Activated T-helper 2 cell treated with anti-CD3 and anti-CD28 coated beads, Interferon-gamma antibody, Interleukin-2, Interleukin-4, amounts not matched to agents 10 μg/mL and 5 μg/mL and 100 μg/mL, durations not matched to agents 14 hours and 24 hours and 36 hours (primary cell): ENCODE results near the gene ACAA2. TPM values are rescaled to one million over a fixed set of nuclear protein-coding genes. Genes with fewer than 3 reads are reported as not detected.

ENCODE experiments used
- DNase-seq: peaks from one replicate; pipeline ENCODE4 v3.0.0; 2021; ENCODE audit warnings: low spot score
- H3K27ac Mint-ChIP-seq: one replicate; pipeline ENCODE4 v1.8.0; 2021; ENCODE audit warnings: mixed read lengths
- H3K27me3 Mint-ChIP-seq: one replicate; pipeline ENCODE4 v1.8.0; 2021; ENCODE audit warnings: low read depth, mixed read lengths
- H3K36me3 Mint-ChIP-seq: one replicate; pipeline ENCODE4 v1.8.0; 2021; ENCODE audit warnings: low read depth, mixed read lengths
- H3K4me1 Mint-ChIP-seq: one replicate; pipeline ENCODE4 v1.8.0; 2021; ENCODE audit warnings: low read depth, mixed read lengths
- H3K4me3 Mint-ChIP-seq: one replicate; pipeline ENCODE4 v1.8.0; 2021; ENCODE audit warnings: low read depth, mild to moderate bottlenecking, moderate library complexity, mixed read lengths
- H3K9me3 Mint-ChIP-seq: one replicate; pipeline ENCODE4 v1.8.0; 2021; ENCODE audit warnings: mixed read lengths
- intact Hi-C: fragments of 100-400 bp; cut with micrococcal nuclease; formaldehyde crosslinking; loops from one replicate; pipeline ENCODE4 v1.15.1; 2023
- total RNA-seq: library from RNA; stranded (reverse); gene quantifications from 2 replicates; pipeline ENCODE4 v1.2.3, GENCODE V29; 2022

ACAA2 gene
- total RNA-seq, 1 donor from 2014 or later = 85.7 TPM

- intact Hi-C loops = no loop called here
- DNase-seq = no peak
- H3K36me3 Mint-ChIP-seq = no peaks in the 10 kb centered on the region
- peaks cover 5% of the 10 kb centered on the region for H3K9me3 Mint-ChIP-seq
- no peak overlapping the region for H3K4me3 Mint-ChIP-seq
- H3K4me1 Mint-ChIP-seq = peaks cover 2% of the 10 kb centered on the region
- H3K27ac Mint-ChIP-seq = no peak overlapping the region
- peaks cover 23% of the 10 kb centered on the region for H3K27me3 Mint-ChIP-seq
These were observed 59.7 kb downstream of the ACAA2 start for GRCh38 chr18:49753643-49754042.

GRCh38 chr18:49752095-49752457 lies 61.3 kb downstream of the ACAA2 start:
- H3K36me3 Mint-ChIP-seq = no peaks in the 10 kb centered on the region
- peaks cover 2% of the 10 kb centered on the region for H3K4me1 Mint-ChIP-seq
- no peak overlapping the region for H3K4me3 Mint-ChIP-seq
- intact Hi-C loops = no loop called here
- peaks cover 28% of the 10 kb centered on the region for H3K27me3 Mint-ChIP-seq
- no peak overlapping the region for H3K27ac Mint-ChIP-seq
- peaks cover 5% of the 10 kb centered on the region for H3K9me3 Mint-ChIP-seq
- DNase-seq = no peak

- peaks cover 30% of the 10 kb centered on the region for H3K27me3 Mint-ChIP-seq
- no peak overlapping the region for H3K27ac Mint-ChIP-seq
- intact Hi-C loops = no loop called here
- peaks cover 2% of the 10 kb centered on the region for H3K4me1 Mint-ChIP-seq
- peaks cover 5% of the 10 kb centered on the region for H3K9me3 Mint-ChIP-seq
- no peaks in the 10 kb centered on the region for H3K36me3 Mint-ChIP-seq
- no peak overlapping the region for H3K4me3 Mint-ChIP-seq
- DNase-seq = no peak
These were observed 61.8 kb downstream of the ACAA2 start for GRCh38 chr18:49751427-49752094.

- intact Hi-C loops = no loop called here
- no peak overlapping the region for H3K4me3 Mint-ChIP-seq
- H3K9me3 Mint-ChIP-seq = peaks cover 5% of the 10 kb centered on the region
- no peak for DNase-seq
- H3K4me1 Mint-ChIP-seq = peaks cover 2% of the 10 kb centered on the region
- H3K36me3 Mint-ChIP-seq = no peaks in the 10 kb centered on the region
- no peak overlapping the region for H3K27ac Mint-ChIP-seq
- peaks cover 28% of the 10 kb centered on the region for H3K27me3 Mint-ChIP-seq
These were observed 63.8 kb downstream of the ACAA2 start for GRCh38 chr18:49749563-49749962.

- H3K27me3 Mint-ChIP-seq = peaks cover 28% of the 10 kb centered on the region
- H3K4me1 Mint-ChIP-seq = peaks cover 2% of the 10 kb centered on the region
- no peaks in the 10 kb centered on the region for H3K9me3 Mint-ChIP-seq
- intact Hi-C loops = no loop called here
- no peaks in the 10 kb centered on the region for H3K36me3 Mint-ChIP-seq
- H3K27ac Mint-ChIP-seq = no peak overlapping the region
- no peak overlapping the region for H3K4me3 Mint-ChIP-seq
- DNase-seq = no peak
These were observed 65.5 kb downstream of the ACAA2 start for GRCh38 chr18:49747876-49748275.

- intact Hi-C loops = no loop called here
- Mint-ChIP-seq H3K36me3 (no peaks in the 10 kb centered on the region), H3K9me3 (no peaks in the 10 kb centered on the region), H3K4me3 (no peak overlapping the region), H3K27ac (no peak overlapping the region), H3K4me1 (no peaks in the 10 kb centered on the region), H3K27me3 (peaks cover 20% of the 10 kb centered on the region)
- no peak for DNase-seq
These were observed 68.0 kb downstream of the ACAA2 start for GRCh38 chr18:49745045-49746014.

GRCh38 chr18:49744376-49745008 lies 68.8 kb downstream of the ACAA2 start:
- intact Hi-C loops = no loop called here
- no peak overlapping the region for H3K4me3 Mint-ChIP-seq
- H3K36me3 Mint-ChIP-seq = no peaks in the 10 kb centered on the region
- H3K9me3 Mint-ChIP-seq = no peaks in the 10 kb centered on the region
- H3K4me1 Mint-ChIP-seq = no peaks in the 10 kb centered on the region
- no peak overlapping the region for H3K27ac Mint-ChIP-seq
- H3K27me3 Mint-ChIP-seq = peaks cover 20% of the 10 kb centered on the region
- no peak for DNase-seq

- H3K27ac Mint-ChIP-seq = no peak overlapping the region
- no peak overlapping the region for H3K4me3 Mint-ChIP-seq
- intact Hi-C loops = no loop called here
- H3K36me3 Mint-ChIP-seq = no peaks in the 10 kb centered on the region
- H3K27me3 Mint-ChIP-seq = peaks cover 26% of the 10 kb centered on the region
- DNase-seq = no peak
- H3K4me1 Mint-ChIP-seq = no peaks in the 10 kb centered on the region
- H3K9me3 Mint-ChIP-seq = no peaks in the 10 kb centered on the region
These were observed 70.2 kb downstream of the ACAA2 start for GRCh38 chr18:49743117-49743567.

GRCh38 chr18:49742316-49743116 lies 70.8 kb downstream of the ACAA2 start:
- H3K27ac Mint-ChIP-seq = no peak overlapping the region
- no peaks in the 10 kb centered on the region for H3K36me3 Mint-ChIP-seq
- DNase-seq = no peak
- no peaks in the 10 kb centered on the region for H3K9me3 Mint-ChIP-seq
- intact Hi-C loops = no loop called here
- peaks cover 28% of the 10 kb centered on the region for H3K27me3 Mint-ChIP-seq
- no peak overlapping the region for H3K4me3 Mint-ChIP-seq
- H3K4me1 Mint-ChIP-seq = no peaks in the 10 kb centered on the region

GRCh38 chr18:49739275-49739674 lies 74.1 kb downstream of the ACAA2 start:
- intact Hi-C loops = no loop called here
- no peak for DNase-seq
- no peaks in the 10 kb centered on the region for H3K9me3 Mint-ChIP-seq
- no peaks in the 10 kb centered on the region for H3K4me1 Mint-ChIP-seq
- H3K4me3 Mint-ChIP-seq = no peak overlapping the region
- H3K27ac Mint-ChIP-seq = no peak overlapping the region
- no peaks in the 10 kb centered on the region for H3K36me3 Mint-ChIP-seq
- H3K27me3 Mint-ChIP-seq = peaks cover 40% of the 10 kb centered on the region

GRCh38 chr18:49738721-49739120 lies 74.6 kb downstream of the ACAA2 start:
- H3K27me3 Mint-ChIP-seq = peaks cover 44% of the 10 kb centered on the region
- intact Hi-C loops = no loop called here
- DNase-seq = no peak
- H3K9me3 Mint-ChIP-seq = no peaks in the 10 kb centered on the region
- H3K36me3 Mint-ChIP-seq = no peaks in the 10 kb centered on the region
- H3K4me1 Mint-ChIP-seq = no peaks in the 10 kb centered on the region
- H3K27ac Mint-ChIP-seq = no peak overlapping the region
- H3K4me3 Mint-ChIP-seq = no peak overlapping the region

- Mint-ChIP-seq H3K27ac (no peak overlapping the region), H3K9me3 (no peaks in the 10 kb centered on the region), H3K27me3 (peaks cover 41% of the 10 kb centered on the region), H3K4me3 (no peak overlapping the region), H3K4me1 (no peaks in the 10 kb centered on the region), H3K36me3 (no peaks in the 10 kb centered on the region)
- DNase-seq = no peak
- intact Hi-C loops = no loop called here
These were observed 78.5 kb downstream of the ACAA2 start for GRCh38 chr18:49734836-49735235.
